HG03060 (cell line): ENCODE results near the gene RBMS1.

ENCODE experiments used
- ATAC-seq: cut with Tn5 transposase; IDR thresholded peaks from one replicate; pipeline ENCODE4 v1.9.1; 2021; ENCODE audit warnings: low read depth, moderate number of reproducible peaks; ENCODE audit not compliant: unreplicated experiment

RBMS1 gene

GRCh38 chr2:160241251-160242137 lies 252.1 kb downstream of the RBMS1 start:
- no peak for ATAC-seq

- no peak for ATAC-seq
These were observed 254.2 kb downstream of the RBMS1 start for GRCh38 chr2:160239436-160239835.

- ATAC-seq: no peak
These were observed 255.2 kb downstream of the RBMS1 start for GRCh38 chr2:160238392-160238791.

- no peak for ATAC-seq
These were observed 260.6 kb downstream of the RBMS1 start for GRCh38 chr2:160232905-160233475.

GRCh38 chr2:160229591-160229990 lies 264.0 kb downstream of the RBMS1 start:
- no peak for ATAC-seq

GRCh38 chr2:160228141-160228917 lies 265.3 kb downstream of the RBMS1 start:
- no peak for ATAC-seq

- ATAC-seq: no peak
These were observed 266.2 kb downstream of the RBMS1 start for GRCh38 chr2:160227293-160227915.

GRCh38 chr2:160226367-160226766 lies 267.2 kb downstream of the RBMS1 start:
- no peak for ATAC-seq

- no peak for ATAC-seq
These were observed 267.9 kb downstream of the RBMS1 start for GRCh38 chr2:160225722-160226121.

- peak; percentile 10 for ATAC-seq
These were observed 269.1 kb downstream of the RBMS1 start for GRCh38 chr2:160224507-160224906.

- peak; percentile 97 for ATAC-seq
These were observed 269.5 kb downstream of the RBMS1 start for GRCh38 chr2:160224060-160224459.

GRCh38 chr2:160223560-160223959 lies 270.0 kb downstream of the RBMS1 start:
- no peak for ATAC-seq

GRCh38 chr2:160222546-160223283 lies 270.9 kb downstream of the RBMS1 start:
- ATAC-seq: no peak
